ENCODE data around the gene FCGBP.
"Not testable (repeated sequence)": the region's sequence is repeated elsewhere in the genome, so short reads cannot be mapped to it uniquely, and the experiment has no call there.

FCGBP gene

DNA sequence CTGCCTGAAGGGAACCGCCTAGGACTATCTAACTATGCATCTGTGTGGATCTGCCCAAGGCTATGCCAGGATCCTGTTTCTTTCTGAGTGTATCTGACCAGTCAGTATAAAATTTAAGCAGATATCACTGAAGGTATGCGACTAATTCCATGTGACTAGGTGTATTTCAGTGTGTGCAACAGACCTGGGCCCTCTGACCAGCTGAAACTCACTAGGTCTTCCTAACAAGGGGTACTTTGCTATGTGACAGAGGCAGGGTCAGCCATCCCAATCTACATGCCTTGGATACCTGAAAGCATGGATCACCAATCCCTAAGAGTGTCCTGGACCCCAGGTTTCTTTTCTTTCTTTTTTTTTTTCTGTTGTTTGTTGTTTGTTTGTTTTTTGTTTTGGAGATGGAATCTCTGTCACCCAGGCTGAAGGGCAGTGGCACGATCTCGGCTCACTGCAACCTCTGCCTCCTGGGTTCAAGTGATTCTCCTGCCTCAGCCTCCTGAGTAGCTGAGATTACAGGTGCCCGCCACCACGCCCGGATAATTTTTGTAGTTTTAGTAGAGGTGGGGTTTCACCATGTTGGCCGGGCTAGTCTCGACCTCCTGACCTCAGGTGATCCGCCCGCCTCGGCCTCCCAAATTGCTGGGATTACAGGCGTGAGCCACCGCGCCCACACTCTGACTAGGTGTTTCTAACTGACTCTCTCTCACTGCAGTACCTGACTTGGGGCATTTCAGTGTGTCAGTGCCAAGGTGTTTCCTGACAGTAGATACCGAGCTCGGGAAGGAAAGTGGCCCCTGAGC lies 43.5 kb downstream of the FCGBP start:
- no peak overlapping the region for H3K4me3 ChIP-seq (ENCODE audit: low read depth, low read length)
- no peak for TF ChIP-seq CTCF (IDR thresholded peaks at IDR 0.05; ENCODE audit: low read depth, low read length, missing control alignments)
- no peak for DNase-seq (ENCODE audit: low read depth)

- DNase-seq (ENCODE audit: low read depth); H3K4me3 ChIP-seq (ENCODE audit: low read depth, low read length): not testable (repeated sequence)
These were observed 44.3 kb downstream of the FCGBP start for GRCh38 chr19:39889872-39890754.

- not testable (repeated sequence) for H3K4me3 ChIP-seq (ENCODE audit: low read depth, low read length); DNase-seq (ENCODE audit: low read depth)
These were observed 46.9 kb downstream of the FCGBP start for GRCh38 chr19:39887456-39887951.

GRCh38 chr19:39885821-39886554 lies 48.4 kb downstream of the FCGBP start:
- not testable (repeated sequence) for H3K4me3 ChIP-seq (ENCODE audit: low read depth, low read length); DNase-seq (ENCODE audit: low read depth)

DNA sequence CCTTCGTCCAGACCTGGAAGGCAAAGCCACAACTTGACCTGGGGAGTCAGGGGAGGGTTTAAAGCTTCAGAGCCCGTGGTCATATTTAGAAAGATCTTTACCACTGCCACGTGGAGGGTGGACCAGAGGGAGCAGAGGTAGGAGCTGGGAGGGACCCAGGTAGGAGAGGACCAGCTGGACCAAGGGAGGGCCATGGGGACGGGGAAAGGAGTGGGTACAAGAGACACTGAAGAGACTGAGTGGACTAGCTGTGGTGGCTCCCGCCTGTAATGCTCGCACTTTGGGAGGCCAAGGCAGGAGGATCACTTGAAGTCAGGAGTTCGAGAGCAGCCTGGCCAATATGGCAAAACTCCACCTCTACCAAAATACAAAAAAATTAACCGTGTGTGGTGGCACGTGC lies 49.7 kb downstream of the FCGBP start:
- H3K4me3 ChIP-seq (ENCODE audit: low read depth, low read length); DNase-seq (ENCODE audit: low read depth): not testable (repeated sequence)

Data from GM12864 (cell line).